ENCODE results near the gene RRP1. TPM values are rescaled to one million over a fixed set of nuclear protein-coding genes. Genes with fewer than 3 reads are reported as not detected.

The RRP1 gene
- total and polyA plus RNA-seq, 9 of the 15 experiments (the other 6 are each of a cell fraction or from before 2014, with no cell fraction given) = 0.89 to 105 (median 51.6) TPM

DNA sequence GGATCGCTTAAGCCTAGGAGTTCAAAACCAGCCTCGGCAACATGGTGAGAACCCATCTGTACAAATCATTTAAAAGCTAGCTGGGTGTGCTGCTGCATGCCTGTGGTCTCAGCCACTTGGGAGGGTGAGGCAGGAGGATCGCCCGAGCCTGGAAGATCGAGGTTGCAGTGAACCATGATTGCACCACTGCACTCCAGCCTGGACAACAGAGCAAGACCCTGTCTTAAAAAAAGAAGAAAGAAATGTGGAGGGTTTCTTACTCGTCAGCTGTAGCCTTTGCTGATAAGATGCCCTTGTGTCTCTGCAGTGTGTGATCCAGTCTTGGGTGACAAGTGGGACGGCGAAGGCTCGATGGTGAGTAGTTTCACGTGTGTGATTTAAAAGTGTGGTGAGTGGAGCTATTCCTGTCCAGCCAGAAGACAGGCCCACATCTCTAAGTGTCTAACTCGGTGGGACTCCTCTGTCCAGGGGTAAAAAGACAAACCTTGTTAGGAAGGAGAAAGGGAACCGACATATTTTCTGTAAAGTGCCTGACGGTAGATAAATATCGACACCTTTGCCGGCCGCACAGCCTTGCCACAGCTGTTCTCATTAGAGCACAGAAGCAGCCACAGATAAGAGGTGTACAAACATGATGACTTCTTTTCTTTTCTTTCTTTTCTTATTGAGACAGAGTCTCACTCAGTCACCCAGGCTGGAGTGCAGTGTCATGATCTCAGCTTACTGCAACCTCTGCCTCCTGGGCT lies 43.4 kb upstream of the RRP1 start (continued):
- TF ChIP-seq, protein P1, sequence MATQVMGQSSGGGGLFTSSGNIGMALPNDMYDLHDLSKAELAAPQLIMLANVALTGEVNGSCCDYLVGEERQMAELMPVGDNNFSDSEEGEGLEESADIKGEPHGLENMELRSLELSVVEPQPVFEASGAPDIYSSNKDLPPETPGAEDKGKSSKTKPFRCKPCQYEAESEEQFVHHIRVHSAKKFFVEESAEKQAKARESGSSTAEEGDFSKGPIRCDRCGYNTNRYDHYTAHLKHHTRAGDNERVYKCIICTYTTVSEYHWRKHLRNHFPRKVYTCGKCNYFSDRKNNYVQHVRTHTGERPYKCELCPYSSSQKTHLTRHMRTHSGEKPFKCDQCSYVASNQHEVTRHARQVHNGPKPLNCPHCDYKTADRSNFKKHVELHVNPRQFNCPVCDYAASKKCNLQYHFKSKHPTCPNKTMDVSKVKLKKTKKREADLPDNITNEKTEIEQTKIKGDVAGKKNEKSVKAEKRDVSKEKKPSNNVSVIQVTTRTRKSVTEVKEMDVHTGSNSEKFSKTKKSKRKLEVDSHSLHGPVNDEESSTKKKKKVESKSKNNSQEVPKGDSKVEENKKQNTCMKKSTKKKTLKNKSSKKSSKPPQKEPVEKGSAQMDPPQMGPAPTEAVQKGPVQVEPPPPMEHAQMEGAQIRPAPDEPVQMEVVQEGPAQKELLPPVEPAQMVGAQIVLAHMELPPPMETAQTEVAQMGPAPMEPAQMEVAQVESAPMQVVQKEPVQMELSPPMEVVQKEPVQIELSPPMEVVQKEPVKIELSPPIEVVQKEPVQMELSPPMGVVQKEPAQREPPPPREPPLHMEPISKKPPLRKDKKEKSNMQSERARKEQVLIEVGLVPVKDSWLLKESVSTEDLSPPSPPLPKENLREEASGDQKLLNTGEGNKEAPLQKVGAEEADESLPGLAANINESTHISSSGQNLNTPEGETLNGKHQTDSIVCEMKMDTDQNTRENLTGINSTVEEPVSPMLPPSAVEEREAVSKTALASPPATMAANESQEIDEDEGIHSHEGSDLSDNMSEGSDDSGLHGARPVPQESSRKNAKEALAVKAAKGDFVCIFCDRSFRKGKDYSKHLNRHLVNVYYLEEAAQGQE (IDR thresholded peaks at IDR 0.05; ENCODE audit: borderline replicate concordance) = no peak
- TF ChIP-seq, protein P1 (CRISPR knock-in tag; IDR thresholded peaks at IDR 0.05; ENCODE audit: low read depth) = no peak
- no peak for TF ChIP-seq NR3C1 (CRISPR knock-in tag; IDR thresholded peaks at IDR 0.05)
- TF ChIP-seq HSF4 (CRISPR knock-in tag; IDR thresholded peaks at IDR 0.05; ENCODE audit: borderline replicate concordance) = no peak
- TF ChIP-seq, protein P2, sequence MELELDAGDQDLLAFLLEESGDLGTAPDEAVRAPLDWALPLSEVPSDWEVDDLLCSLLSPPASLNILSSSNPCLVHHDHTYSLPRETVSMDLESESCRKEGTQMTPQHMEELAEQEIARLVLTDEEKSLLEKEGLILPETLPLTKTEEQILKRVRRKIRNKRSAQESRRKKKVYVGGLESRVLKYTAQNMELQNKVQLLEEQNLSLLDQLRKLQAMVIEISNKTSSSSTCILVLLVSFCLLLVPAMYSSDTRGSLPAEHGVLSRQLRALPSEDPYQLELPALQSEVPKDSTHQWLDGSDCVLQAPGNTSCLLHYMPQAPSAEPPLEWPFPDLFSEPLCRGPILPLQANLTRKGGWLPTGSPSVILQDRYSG (tag; conservative IDR thresholded peaks at IDR 0.05; ENCODE audit: low read depth) = no peak
- no peak for TF ChIP-seq ZNF324 (CRISPR knock-in tag; IDR thresholded peaks at IDR 0.05)

Measured in K562 (cell line).